GM23338 (cell line): Measurements from ENCODE around the gene OSTC. TPM values are rescaled to one million over a fixed set of nuclear protein-coding genes. Genes with fewer than 3 reads are reported as not detected.

Experiments used
- ATAC-seq: fragments of 200-7000 bp; cut with Tn5 transposase; 3 replicates; pipeline ENCODE4 v1.9.1; 2020
- DNase-seq: peaks from one replicate; pipeline ENCODE4 v3.0.0-alpha.2; 2015; ENCODE audit warnings: low spot score
- H2AFZ ChIP-seq: fragments of 200-600 bp; sonication (generic); 2 replicates; pipeline ENCODE4 v1.8.0; 2016; ENCODE audit warnings: antibody characterized with exemption, mild to moderate bottlenecking, moderate library complexity
- H3F3A ChIP-seq: fragments of 200-600 bp; sonication (generic); replicated peaks from 2 replicates; pipeline ENCODE4 v1.8.0; 2017; ENCODE audit warnings: antibody characterized with exemption, mixed run types, low read depth
- H3K27ac ChIP-seq: fragments of 200-600 bp; sonication (generic); 2 replicates; pipeline ENCODE4 v1.6.1; 2016; ENCODE audit warnings: low read depth
- H3K27me3 ChIP-seq: fragments of 200-600 bp; sonication (generic); 2 replicates; pipeline ENCODE4 v1.8.0; 2016; ENCODE audit warnings: mild to moderate bottlenecking, mixed run types, moderate library complexity; ENCODE audit not compliant: insufficient read depth
- H3K36me3 ChIP-seq: fragments of 200-600 bp; sonication (generic); 2 replicates; pipeline ENCODE4 v1.8.0; 2016; ENCODE audit warnings: mild to moderate bottlenecking; ENCODE audit not compliant: insufficient read depth
- H3K4me1 ChIP-seq: fragments of 200-600 bp; sonication (generic); 2 replicates; pipeline ENCODE4 v1.8.0; 2016; ENCODE audit warnings: mild to moderate bottlenecking, moderate library complexity; ENCODE audit not compliant: insufficient read depth
- H3K4me2 ChIP-seq: fragments of 200-600 bp; sonication (generic); 2 replicates; pipeline ENCODE4 v1.7.1; 2017; ENCODE audit warnings: mixed run types
- H3K4me3 ChIP-seq: fragments of 200-600 bp; sonication (generic); 2 replicates; pipeline ENCODE4 v1.6.1; 2016; ENCODE audit warnings: mixed run types
- H3K79me2 ChIP-seq: fragments of 200-600 bp; sonication (generic); replicated peaks from 2 replicates; pipeline ENCODE4 v1.8.0; 2017; ENCODE audit warnings: mild to moderate bottlenecking; ENCODE audit not compliant: insufficient read depth
- H3K9me2 ChIP-seq: fragments of 200-600 bp; sonication (generic); 2 replicates; pipeline ENCODE4 v1.8.0; 2017; ENCODE audit not compliant: insufficient read depth
- H4K20me1 ChIP-seq: fragments of 200-600 bp; sonication (generic); replicated peaks from 2 replicates; pipeline ENCODE4 v1.8.0; 2017; ENCODE audit warnings: mild to moderate bottlenecking; ENCODE audit not compliant: insufficient read depth
- H3K27ac Mint-ChIP-seq: 2 replicates; pipeline ENCODE4 v1.8.0; 2020; ENCODE audit warnings: inconsistent platforms, mild to moderate bottlenecking, moderate library complexity, mixed read lengths
- H3K27me3 Mint-ChIP-seq: 3 replicates; pipeline ENCODE4 v1.8.0; 2022; ENCODE audit warnings: low read depth, mild to moderate bottlenecking, moderate library complexity, mixed read lengths, inconsistent platforms; ENCODE audit not compliant: insufficient read depth, poor library complexity
- H3K36me3 Mint-ChIP-seq: 3 replicates; pipeline ENCODE4 v1.8.0; 2021; ENCODE audit warnings: low read depth, mild to moderate bottlenecking, inconsistent platforms, moderate library complexity, mixed read lengths
- H3K4me1 Mint-ChIP-seq: 3 replicates; pipeline ENCODE4 v1.8.0; 2020; ENCODE audit warnings: mild to moderate bottlenecking, inconsistent platforms, mixed read lengths
- H3K4me3 Mint-ChIP-seq: 3 replicates; pipeline ENCODE4 v1.8.0; 2021; ENCODE audit warnings: moderate library complexity, mild to moderate bottlenecking, inconsistent platforms, mixed read lengths
- H3K9me3 Mint-ChIP-seq: 3 replicates; pipeline ENCODE4 v1.8.0; 2020; ENCODE audit warnings: moderate library complexity, mild to moderate bottlenecking, inconsistent platforms, mixed read lengths
- CREB1 ChIP-seq: fragments of 250-450 bp; sonication (Bioruptor Pico); IDR thresholded peaks from 2 replicates; pipeline ENCODE4 v1.5.0; 2020; ENCODE audit warnings: low read depth, mild to moderate bottlenecking, moderate library complexity
- EZH2 ChIP-seq: fragments of 200-600 bp; sonication (generic); IDR thresholded peaks from one replicate; pipeline ENCODE4 v1.8.0; 2017; ENCODE audit warnings: antibody characterized with exemption, mild to moderate bottlenecking, low read depth; ENCODE audit not compliant: unreplicated experiment
- EZH2phosphoT487 ChIP-seq: fragments of 200-600 bp; sonication (generic); IDR thresholded peaks from one replicate; pipeline ENCODE4 v1.8.1; 2018; ENCODE audit warnings: antibody characterized with exemption; ENCODE audit not compliant: unreplicated experiment
- NANOG ChIP-seq: IDR thresholded peaks from 2 replicates; pipeline ENCODE4 v1.6.1; 2016; ENCODE audit warnings: antibody characterized with exemption, borderline replicate concordance
- STAT1 ChIP-seq: IDR thresholded peaks from one replicate; pipeline ENCODE4 v1.6.1; 2016; ENCODE audit warnings: antibody characterized with exemption; ENCODE audit not compliant: unreplicated experiment
- ZNF114 ChIP-seq: fragments of 250-450 bp; sonication (Bioruptor Pico); IDR thresholded peaks from 2 replicates; pipeline ENCODE4 v1.5.0; 2020; ENCODE audit warnings: mild to moderate bottlenecking, moderate library complexity
- polyA plus RNA-seq: library from polyadenylated mRNA; unstranded; fragments of >200 nt; fragmentation: Nextera tagmentation; extraction: Ambion mirVana; gene quantifications from 2 replicates; pipeline ENCODE4 v1.2.1, GENCODE V29; 2016
- total RNA-seq: library from RNA; depleted of rRNA; stranded (reverse); fragments of >200 nt; shearing (Covaris generic); gene quantifications from 2 replicates; pipeline ENCODE4 v1.2.3, GENCODE V29; 2014
- TF ChIP-seq, protein P1 (sequence below), 2 experiments: fragments of 200-600 bp in 1 of 2; sonication (generic) in 1 of 2; conservative IDR thresholded peaks; 2 replicates each; pipeline versions ENCODE4 v1.5.1 to v1.6.1; 2016 to 2017; ENCODE audit warnings: antibody characterized with exemption in 2 of 2, low read depth in 2 of 2, mild to moderate bottlenecking in 2 of 2, moderate library complexity in 1 of 2
- TF ChIP-seq, protein P2 (sequence below): IDR thresholded peaks from one replicate; pipeline ENCODE4 v1.6.1; 2018; ENCODE audit warnings: antibody characterized with exemption; ENCODE audit not compliant: unreplicated experiment
- TF ChIP-seq, protein P3 (sequence below): IDR thresholded peaks from 2 replicates; pipeline ENCODE4 v1.6.1; 2016; ENCODE audit warnings: antibody characterized with exemption

Gene OSTC
- total and polyA plus RNA-seq, 2 experiments from 2014 or later = 142 to 311 TPM

DNA sequence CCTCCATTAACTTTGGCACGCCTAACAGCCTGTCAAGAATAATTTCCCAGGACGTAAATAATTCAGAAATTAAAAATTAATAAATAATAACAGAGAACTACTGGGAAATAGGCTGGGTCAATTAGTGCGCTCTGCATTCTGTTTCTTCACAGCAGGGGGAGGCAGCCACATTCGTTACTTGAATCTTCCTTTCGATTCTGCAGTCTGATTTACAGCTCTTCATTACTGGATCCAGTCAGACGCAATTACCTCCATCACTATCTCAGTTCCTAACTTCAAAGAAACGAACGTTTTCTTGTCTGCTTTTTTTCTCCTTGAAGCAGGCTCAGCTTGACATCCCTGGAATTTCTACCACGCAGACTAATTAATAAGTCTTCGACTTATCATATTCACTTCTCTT, 39.0 kb upstream of the OSTC start:
- Mint-ChIP-seq H3K9me3 (peaks cover 12% of the 10 kb centered on the region), H3K4me1 (peaks cover 6% of the 10 kb centered on the region), H3K36me3 (peaks cover 6% of the 10 kb centered on the region; the same call in 2 of the 3 replicates), H3K4me3 (no peak overlapping the region), H3K27me3 (no peaks in the 10 kb centered on the region), H3K27ac (no peak overlapping the region)
- no peak overlapping the region for H3K27ac ChIP-seq
- no peak overlapping the region for H3K4me3 ChIP-seq
- no peaks in the 10 kb centered on the region for H3K27me3 ChIP-seq
- no peaks in the 10 kb centered on the region for H3K79me2 ChIP-seq
- no peaks in the 10 kb centered on the region for H3K36me3 ChIP-seq
- H4K20me1 ChIP-seq = no peaks in the 10 kb centered on the region
- H3F3A ChIP-seq = no peaks in the 10 kb centered on the region
- DNase-seq (no peak), ATAC-seq (no peak)
- no peak overlapping the region for H3K4me2 ChIP-seq
- H3K4me1 ChIP-seq = peaks cover 5% of the 10 kb centered on the region; the same call in 1 of the 2 replicates
- 0 out of 2 replicates have a peak, but pooled peaks cover 4% of the 10 kb centered on the region for H3K9me2 ChIP-seq
- TF ChIP-seq, protein P1, sequence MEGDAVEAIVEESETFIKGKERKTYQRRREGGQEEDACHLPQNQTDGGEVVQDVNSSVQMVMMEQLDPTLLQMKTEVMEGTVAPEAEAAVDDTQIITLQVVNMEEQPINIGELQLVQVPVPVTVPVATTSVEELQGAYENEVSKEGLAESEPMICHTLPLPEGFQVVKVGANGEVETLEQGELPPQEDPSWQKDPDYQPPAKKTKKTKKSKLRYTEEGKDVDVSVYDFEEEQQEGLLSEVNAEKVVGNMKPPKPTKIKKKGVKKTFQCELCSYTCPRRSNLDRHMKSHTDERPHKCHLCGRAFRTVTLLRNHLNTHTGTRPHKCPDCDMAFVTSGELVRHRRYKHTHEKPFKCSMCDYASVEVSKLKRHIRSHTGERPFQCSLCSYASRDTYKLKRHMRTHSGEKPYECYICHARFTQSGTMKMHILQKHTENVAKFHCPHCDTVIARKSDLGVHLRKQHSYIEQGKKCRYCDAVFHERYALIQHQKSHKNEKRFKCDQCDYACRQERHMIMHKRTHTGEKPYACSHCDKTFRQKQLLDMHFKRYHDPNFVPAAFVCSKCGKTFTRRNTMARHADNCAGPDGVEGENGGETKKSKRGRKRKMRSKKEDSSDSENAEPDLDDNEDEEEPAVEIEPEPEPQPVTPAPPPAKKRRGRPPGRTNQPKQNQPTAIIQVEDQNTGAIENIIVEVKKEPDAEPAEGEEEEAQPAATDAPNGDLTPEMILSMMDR (conservative IDR thresholded peaks at IDR 0.05; ENCODE audit: low read depth in 2 of 2) = peak in 1 of 2 experiments; percentile 14; a peak in 1 of 4 replicates
- TF ChIP-seq ZNF114 (CRISPR knock-in tag) = no peak
- H2AFZ ChIP-seq = no peak overlapping the region

- no peaks in the 10 kb centered on the region for H3F3A ChIP-seq
- H4K20me1 ChIP-seq = no peaks in the 10 kb centered on the region
- no peak overlapping the region for H2AFZ ChIP-seq
- peaks cover 8% of the 10 kb centered on the region; the same call in 2 of the 3 replicates for H3K36me3 Mint-ChIP-seq
- TF ChIP-seq EZH2 (no peak), EZH2phosphoT487 (no peak), NANOG (no peak), CREB1 (CRISPR knock-in tag) (no peak), STAT1 (no peak), ZNF114 (CRISPR knock-in tag) (no peak)
- TF ChIP-seq, protein P2, sequence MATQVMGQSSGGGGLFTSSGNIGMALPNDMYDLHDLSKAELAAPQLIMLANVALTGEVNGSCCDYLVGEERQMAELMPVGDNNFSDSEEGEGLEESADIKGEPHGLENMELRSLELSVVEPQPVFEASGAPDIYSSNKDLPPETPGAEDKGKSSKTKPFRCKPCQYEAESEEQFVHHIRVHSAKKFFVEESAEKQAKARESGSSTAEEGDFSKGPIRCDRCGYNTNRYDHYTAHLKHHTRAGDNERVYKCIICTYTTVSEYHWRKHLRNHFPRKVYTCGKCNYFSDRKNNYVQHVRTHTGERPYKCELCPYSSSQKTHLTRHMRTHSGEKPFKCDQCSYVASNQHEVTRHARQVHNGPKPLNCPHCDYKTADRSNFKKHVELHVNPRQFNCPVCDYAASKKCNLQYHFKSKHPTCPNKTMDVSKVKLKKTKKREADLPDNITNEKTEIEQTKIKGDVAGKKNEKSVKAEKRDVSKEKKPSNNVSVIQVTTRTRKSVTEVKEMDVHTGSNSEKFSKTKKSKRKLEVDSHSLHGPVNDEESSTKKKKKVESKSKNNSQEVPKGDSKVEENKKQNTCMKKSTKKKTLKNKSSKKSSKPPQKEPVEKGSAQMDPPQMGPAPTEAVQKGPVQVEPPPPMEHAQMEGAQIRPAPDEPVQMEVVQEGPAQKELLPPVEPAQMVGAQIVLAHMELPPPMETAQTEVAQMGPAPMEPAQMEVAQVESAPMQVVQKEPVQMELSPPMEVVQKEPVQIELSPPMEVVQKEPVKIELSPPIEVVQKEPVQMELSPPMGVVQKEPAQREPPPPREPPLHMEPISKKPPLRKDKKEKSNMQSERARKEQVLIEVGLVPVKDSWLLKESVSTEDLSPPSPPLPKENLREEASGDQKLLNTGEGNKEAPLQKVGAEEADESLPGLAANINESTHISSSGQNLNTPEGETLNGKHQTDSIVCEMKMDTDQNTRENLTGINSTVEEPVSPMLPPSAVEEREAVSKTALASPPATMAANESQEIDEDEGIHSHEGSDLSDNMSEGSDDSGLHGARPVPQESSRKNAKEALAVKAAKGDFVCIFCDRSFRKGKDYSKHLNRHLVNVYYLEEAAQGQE = no peak
- TF ChIP-seq, protein P1 (conservative IDR thresholded peaks at IDR 0.05; ENCODE audit: low read depth in 2 of 2) = no peak
- TF ChIP-seq, protein P3, sequence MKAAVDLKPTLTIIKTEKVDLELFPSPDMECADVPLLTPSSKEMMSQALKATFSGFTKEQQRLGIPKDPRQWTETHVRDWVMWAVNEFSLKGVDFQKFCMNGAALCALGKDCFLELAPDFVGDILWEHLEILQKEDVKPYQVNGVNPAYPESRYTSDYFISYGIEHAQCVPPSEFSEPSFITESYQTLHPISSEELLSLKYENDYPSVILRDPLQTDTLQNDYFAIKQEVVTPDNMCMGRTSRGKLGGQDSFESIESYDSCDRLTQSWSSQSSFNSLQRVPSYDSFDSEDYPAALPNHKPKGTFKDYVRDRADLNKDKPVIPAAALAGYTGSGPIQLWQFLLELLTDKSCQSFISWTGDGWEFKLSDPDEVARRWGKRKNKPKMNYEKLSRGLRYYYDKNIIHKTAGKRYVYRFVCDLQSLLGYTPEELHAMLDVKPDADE = no peak
- H3K9me3 Mint-ChIP-seq = peaks cover 17% of the 10 kb centered on the region
- H3K27ac ChIP-seq = no peak overlapping the region
- H3K27ac Mint-ChIP-seq = no peak overlapping the region
- peaks cover 5% of the 10 kb centered on the region; the same call in 1 of the 2 replicates for H3K4me1 ChIP-seq
- no peaks in the 10 kb centered on the region for H3K9me2 ChIP-seq
- no peaks in the 10 kb centered on the region for H3K27me3 Mint-ChIP-seq
- DNase-seq (no peak), ATAC-seq (no peak)
- H3K4me3 ChIP-seq = no peak overlapping the region
- no peak overlapping the region for H3K4me3 Mint-ChIP-seq
- H3K4me2 ChIP-seq = no peak overlapping the region
- no peaks in the 10 kb centered on the region for H3K27me3 ChIP-seq
- no peaks in the 10 kb centered on the region for H3K36me3 ChIP-seq
- no peaks in the 10 kb centered on the region for H3K79me2 ChIP-seq
- H3K4me1 Mint-ChIP-seq = peaks cover 6% of the 10 kb centered on the region
Observed at GRCh38 chr4:108612365-108612764, 38.0 kb upstream of the OSTC start.
